Measurements from ENCODE around the gene KRT23. TPM values are rescaled to one million over a fixed set of nuclear protein-coding genes. Genes with fewer than 3 reads are reported as not detected.

KRT23 gene
- total and polyA plus RNA-seq, 12 donors: 0.01 to 0.25 (median 0.21) TPM; not detected in 8

DNA sequence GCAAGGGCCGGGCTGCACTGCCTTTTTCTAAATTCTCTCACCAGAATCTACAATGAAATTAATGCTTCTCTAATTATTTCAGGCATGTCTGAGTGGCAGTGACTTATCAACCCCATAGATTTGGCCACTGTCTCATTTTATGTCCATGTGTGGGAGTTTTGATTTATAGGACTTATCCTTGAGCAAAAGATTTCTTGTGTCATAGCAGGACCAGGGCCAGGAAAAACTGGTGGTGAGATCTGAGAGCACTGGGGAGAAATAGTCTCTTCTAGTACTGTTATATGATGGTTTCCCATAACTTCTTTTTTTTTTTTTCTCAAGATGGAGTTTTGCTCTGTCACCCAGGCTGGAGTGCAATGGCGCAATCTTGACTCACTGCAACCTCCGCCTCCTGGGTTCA is 1.5 kb upstream of the KRT23 start:
- DNase-seq: no peak
- intact Hi-C loops (cut with DNase I): no loop called here
- peaks cover 0 to 21% (median 11%) of the 10 kb centered on the region in 7 donors for H3K27me3 ChIP-seq
- no peaks in the 10 kb centered on the region for H3K36me3 ChIP-seq
- no peak for ATAC-seq
- no peak overlapping the region for H3K4me3 ChIP-seq
- no peak overlapping the region for H3K27ac ChIP-seq
- TF ChIP-seq, protein P1, sequence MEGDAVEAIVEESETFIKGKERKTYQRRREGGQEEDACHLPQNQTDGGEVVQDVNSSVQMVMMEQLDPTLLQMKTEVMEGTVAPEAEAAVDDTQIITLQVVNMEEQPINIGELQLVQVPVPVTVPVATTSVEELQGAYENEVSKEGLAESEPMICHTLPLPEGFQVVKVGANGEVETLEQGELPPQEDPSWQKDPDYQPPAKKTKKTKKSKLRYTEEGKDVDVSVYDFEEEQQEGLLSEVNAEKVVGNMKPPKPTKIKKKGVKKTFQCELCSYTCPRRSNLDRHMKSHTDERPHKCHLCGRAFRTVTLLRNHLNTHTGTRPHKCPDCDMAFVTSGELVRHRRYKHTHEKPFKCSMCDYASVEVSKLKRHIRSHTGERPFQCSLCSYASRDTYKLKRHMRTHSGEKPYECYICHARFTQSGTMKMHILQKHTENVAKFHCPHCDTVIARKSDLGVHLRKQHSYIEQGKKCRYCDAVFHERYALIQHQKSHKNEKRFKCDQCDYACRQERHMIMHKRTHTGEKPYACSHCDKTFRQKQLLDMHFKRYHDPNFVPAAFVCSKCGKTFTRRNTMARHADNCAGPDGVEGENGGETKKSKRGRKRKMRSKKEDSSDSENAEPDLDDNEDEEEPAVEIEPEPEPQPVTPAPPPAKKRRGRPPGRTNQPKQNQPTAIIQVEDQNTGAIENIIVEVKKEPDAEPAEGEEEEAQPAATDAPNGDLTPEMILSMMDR (IDR thresholded peaks at IDR 0.05): no peak
- H3K9me3 ChIP-seq: no peaks in the 10 kb centered on the region
- H3K4me1 ChIP-seq: no peaks in the 10 kb centered on the region
- WGBS, 2 donors: 82 to 92% methylated on average over 3 of the region's 3 CpGs

DNA sequence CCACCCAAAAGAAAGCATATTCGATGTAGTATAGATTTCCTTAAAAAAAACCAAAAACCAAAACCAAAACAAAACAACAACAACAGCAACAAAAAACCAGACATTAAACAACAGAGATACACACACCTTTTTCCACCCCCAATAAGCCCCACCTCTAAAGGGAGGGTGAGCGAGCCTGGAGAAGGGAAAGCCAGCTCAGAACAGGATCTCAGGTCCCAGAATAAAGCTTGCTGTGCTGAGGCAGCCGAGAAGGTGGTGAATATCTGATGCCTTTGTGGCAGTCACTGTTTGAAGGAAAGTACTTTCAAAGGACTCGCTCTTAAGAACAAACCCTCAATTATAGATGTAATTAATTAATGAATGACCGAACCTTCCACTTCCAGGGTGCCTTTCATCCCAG is 470 bp downstream of the KRT23 start:
- ATAC-seq (no peak), DNase-seq (no peak)
- no peaks in the 10 kb centered on the region for H3K9me3 ChIP-seq
- intact Hi-C loops (cut with DNase I): no loop called here
- WGBS, 2 donors: 60 to 70% methylated on average over 5 of the region's 5 CpGs
- TF ChIP-seq, protein P1 (IDR thresholded peaks at IDR 0.05): no peak
- H3K4me3 ChIP-seq: no peak overlapping the region
- H3K36me3 ChIP-seq: no peaks in the 10 kb centered on the region
- H3K27me3 ChIP-seq: peaks cover 0 to 41% (median 11%) of the 10 kb centered on the region in 7 donors
- H3K27ac ChIP-seq: no peak overlapping the region
- H3K4me1 ChIP-seq: no peaks in the 10 kb centered on the region

DNA sequence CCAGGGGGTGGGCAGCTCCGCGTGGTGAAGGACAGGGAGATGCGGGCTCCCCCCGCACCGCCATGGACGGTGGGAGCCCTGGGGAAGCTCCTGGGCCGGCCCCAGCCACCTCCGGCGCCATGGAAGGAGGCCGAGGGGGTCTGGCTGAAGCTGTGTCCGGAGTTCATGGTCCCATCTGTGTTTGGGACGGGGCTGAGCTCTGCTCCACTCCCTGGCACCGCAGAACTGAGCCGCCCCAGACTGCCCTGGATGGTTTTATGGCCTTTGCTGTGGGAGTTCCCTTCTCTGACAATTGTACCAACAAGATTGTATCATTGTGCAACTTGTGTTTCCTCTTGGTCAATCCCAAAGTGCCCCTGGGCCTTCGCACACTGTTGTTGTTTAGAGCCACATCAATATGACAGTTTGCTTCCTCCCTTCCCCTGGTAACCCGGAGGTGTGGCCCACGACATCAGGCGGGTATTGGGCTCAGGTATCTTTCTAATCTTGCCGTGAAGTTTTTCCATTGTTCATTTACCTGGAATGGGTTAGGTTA is 942 bp downstream of the KRT23 start:
- H3K27ac ChIP-seq: no peak overlapping the region
- no peaks in the 10 kb centered on the region for H3K4me1 ChIP-seq
- TF ChIP-seq, protein P1 (IDR thresholded peaks at IDR 0.05): no peak
- ATAC-seq (no peak), DNase-seq (no peak)
- intact Hi-C loops (cut with DNase I): no loop called here
- H3K9me3 ChIP-seq: no peaks in the 10 kb centered on the region
- no peak overlapping the region for H3K4me3 ChIP-seq
- H3K27me3 ChIP-seq: peaks cover 0 to 41% (median 9%) of the 10 kb centered on the region in 7 donors
- H3K36me3 ChIP-seq: no peaks in the 10 kb centered on the region
- 85 to 91% methylated on average over 19 of the region's 19 CpGs for WGBS, 2 donors

DNA sequence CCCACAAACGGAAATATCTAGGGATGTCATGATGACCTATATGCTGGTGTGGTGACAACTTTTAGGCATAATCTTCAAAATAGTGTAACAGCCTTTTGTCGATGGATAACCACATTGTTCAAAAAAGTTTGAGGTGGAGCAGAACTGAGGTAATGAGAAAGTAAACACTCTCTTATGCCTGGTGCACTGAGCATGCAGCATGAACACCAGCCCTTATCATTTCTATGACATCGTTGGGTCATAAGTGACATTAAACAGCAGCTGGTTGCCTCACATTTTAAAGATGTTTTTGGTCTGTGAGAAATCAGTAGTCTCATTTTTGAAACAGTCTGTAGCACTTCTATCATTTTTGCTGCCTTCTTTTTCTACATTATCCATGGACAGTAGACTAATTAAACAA is 1.8 kb downstream of the KRT23 start:
- Histone ChIP-seq H3K9me3 (no peaks in the 10 kb centered on the region), H3K27me3 (peaks cover 0 to 41% (median 8%) of the 10 kb centered on the region in 7 donors), H3K4me3 (no peak overlapping the region), H3K36me3 (no peaks in the 10 kb centered on the region), H3K4me1 (no peaks in the 10 kb centered on the region), H3K27ac (no peak overlapping the region)
- 35 to 36% methylated on average over 3 of the region's 3 CpGs for WGBS, 2 donors
- TF ChIP-seq, protein P1 (IDR thresholded peaks at IDR 0.05): no peak
- ATAC-seq: no peak
- no peak for DNase-seq
- intact Hi-C loops (cut with DNase I): no loop called here

Data from heart right ventricle (tissue), 16 donors.